Effector memory CD8-positive, alpha-beta T cell (primary cell): ENCODE results near the gene ZCWPW1.
A peak's percentile ranks its signal among the peaks of the same experiment; 100 is the strongest.

Experiments
- ATAC-seq: fragments of 150-1000 bp; cut with Tn5 transposase; replicated peaks from 2 replicates; pipeline ENCODE4 v1.10.0; 2021; ENCODE audit warnings: mild to moderate bottlenecking, moderate library complexity
- DNase-seq, 3 experiments: peaks; one replicate each; pipeline ENCODE4 v3.0.0; 2021
- H3K27ac Mint-ChIP-seq, 2 donors: one replicate each; pipeline ENCODE4 v1.8.0; 2022; ENCODE audit warnings: mild to moderate bottlenecking in 2 of 2, mixed read lengths in 2 of 2, moderate library complexity in 2 of 2
- H3K27me3 Mint-ChIP-seq, 2 donors: one replicate each; pipeline ENCODE4 v1.8.0; 2022; ENCODE audit warnings: mixed read lengths in 2 of 2
- H3K36me3 Mint-ChIP-seq: one replicate; pipeline ENCODE4 v1.8.0; 2022; ENCODE audit warnings: mild to moderate bottlenecking, moderate library complexity, mixed read lengths; ENCODE audit not compliant: insufficient read depth
- H3K4me1 Mint-ChIP-seq, 2 donors: one replicate each; pipeline ENCODE4 v1.8.0; 2022; ENCODE audit warnings: low read depth in 2 of 2, mixed read lengths in 2 of 2
- H3K4me3 Mint-ChIP-seq, 2 donors: one replicate each; pipeline ENCODE4 v1.8.0; 2022; ENCODE audit warnings: mild to moderate bottlenecking in 2 of 2, mixed read lengths in 2 of 2, moderate library complexity in 2 of 2
- H3K9me3 Mint-ChIP-seq, 2 donors: one replicate each; pipeline ENCODE4 v1.8.0; 2022; ENCODE audit warnings: mixed read lengths in 2 of 2
- total RNA-seq, 9 experiments: gene quantifications; one replicate each; lab custom pipeline; 2026; lab: John Stamatoyannopoulos, UW

Gene ZCWPW1, protein sequence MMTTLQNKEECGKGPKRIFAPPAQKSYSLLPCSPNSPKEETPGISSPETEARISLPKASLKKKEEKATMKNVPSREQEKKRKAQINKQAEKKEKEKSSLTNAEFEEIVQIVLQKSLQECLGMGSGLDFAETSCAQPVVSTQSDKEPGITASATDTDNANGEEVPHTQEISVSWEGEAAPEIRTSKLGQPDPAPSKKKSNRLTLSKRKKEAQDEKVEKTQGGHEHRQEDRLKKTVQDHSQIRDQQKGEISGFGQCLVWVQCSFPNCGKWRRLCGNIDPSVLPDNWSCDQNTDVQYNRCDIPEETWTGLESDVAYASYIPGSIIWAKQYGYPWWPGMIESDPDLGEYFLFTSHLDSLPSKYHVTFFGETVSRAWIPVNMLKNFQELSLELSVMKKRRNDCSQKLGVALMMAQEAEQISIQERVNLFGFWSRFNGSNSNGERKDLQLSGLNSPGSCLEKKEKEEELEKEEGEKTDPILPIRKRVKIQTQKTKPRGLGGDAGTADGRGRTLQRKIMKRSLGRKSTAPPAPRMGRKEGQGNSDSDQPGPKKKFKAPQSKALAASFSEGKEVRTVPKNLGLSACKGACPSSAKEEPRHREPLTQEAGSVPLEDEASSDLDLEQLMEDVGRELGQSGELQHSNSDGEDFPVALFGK
- total RNA-seq, result 6.1 to 15.3 (median 9.4) reads per million in 9 experiments

DNA sequence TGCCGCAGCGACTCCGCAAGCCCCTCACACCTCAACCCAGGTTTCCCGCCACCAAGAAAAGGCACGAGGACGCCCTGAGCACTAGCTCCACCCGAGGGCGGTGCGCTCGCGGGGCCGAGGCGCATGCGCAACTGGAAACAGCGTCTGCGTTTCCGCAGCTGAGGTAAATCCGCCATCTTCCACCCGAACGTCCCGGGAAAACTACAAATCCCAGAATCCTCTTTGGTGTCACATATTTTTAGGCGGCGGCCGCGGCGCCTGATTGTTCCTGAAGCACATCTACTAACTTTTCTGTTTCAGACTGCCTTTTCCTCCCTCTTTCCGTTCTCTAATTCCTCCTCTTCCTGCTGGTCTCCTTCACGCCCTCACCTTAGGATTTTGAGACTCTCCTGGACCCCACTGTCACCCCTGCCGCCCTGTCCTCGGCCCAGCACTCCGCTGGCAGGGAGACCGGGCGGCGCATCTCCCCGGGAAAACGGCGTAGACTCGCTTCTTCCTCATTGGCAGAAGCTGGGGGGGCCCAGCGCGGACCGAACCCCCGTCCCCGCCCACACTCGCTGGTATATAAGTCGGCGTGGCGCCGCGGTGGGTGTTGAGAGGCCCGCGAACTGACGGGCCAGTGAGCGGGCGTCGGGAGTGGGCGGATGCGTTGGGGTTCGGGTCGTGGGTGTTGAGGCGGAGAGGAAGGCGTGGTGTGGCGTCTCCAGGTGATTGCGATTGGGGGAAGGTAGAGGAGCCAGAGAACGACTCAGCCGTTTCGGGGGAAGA lies at the start of gene ZCWPW1:
TSS of gene ZCWPW1 (minus strand) at position 505 of the 768 bp plus-strand sequence. CDS start 8,054 bp downstream, outside the sequence.
- ATAC-seq, result peak; percentile 57
- peak; percentile 97 to 98 (median 97) for DNase-seq
- Mint-ChIP-seq H3K27ac (peak within 1 kb of the TSS; percentile 100), H3K4me1 (peaks cover 39 to 41% of the 10 kb centered on the region in 2 donors), H3K27me3 (peaks cover 0 to 8% of the 10 kb centered on the region in 2 donors), H3K36me3 (peaks cover 62% of the 10 kb centered on the region), H3K9me3 (no peaks in the 10 kb centered on the region), H3K4me3 (peak within 1 kb of the TSS; percentile 97 to 100)

DNA sequence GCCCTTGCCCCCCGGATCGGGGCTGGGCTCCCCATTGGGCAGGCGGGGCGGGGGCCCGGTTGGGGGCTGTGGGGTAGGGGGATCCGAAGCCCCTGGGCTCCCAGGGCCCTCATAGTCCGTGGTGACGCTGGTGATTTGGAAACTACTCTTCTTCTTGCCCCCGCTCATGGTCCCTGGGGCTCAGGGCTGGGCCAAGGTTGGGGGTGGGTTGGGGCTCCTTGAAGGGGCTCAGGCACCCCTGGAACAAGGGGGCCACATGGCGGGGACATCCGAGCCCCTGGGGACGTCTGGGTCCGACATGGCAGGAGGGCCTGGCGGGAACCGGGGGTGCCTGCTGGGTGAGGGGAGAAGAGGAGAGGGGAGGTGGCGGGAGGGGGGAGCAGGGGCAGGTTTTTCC lies 49.4 kb upstream of the ZCWPW1 start:
- H3K36me3 Mint-ChIP-seq, result peaks cover 59% of the 10 kb centered on the region
- H3K4me3 Mint-ChIP-seq, result peak overlapping the region; percentile 82 to 83
- no peaks in the 10 kb centered on the region for H3K9me3 Mint-ChIP-seq
- ATAC-seq (no peak), DNase-seq (no peak)
- peaks cover 42 to 50% of the 10 kb centered on the region in 2 donors for H3K4me1 Mint-ChIP-seq
- H3K27ac Mint-ChIP-seq, result peak overlapping the region; percentile 81 to 92
- H3K27me3 Mint-ChIP-seq, result no peaks in the 10 kb centered on the region

DNA sequence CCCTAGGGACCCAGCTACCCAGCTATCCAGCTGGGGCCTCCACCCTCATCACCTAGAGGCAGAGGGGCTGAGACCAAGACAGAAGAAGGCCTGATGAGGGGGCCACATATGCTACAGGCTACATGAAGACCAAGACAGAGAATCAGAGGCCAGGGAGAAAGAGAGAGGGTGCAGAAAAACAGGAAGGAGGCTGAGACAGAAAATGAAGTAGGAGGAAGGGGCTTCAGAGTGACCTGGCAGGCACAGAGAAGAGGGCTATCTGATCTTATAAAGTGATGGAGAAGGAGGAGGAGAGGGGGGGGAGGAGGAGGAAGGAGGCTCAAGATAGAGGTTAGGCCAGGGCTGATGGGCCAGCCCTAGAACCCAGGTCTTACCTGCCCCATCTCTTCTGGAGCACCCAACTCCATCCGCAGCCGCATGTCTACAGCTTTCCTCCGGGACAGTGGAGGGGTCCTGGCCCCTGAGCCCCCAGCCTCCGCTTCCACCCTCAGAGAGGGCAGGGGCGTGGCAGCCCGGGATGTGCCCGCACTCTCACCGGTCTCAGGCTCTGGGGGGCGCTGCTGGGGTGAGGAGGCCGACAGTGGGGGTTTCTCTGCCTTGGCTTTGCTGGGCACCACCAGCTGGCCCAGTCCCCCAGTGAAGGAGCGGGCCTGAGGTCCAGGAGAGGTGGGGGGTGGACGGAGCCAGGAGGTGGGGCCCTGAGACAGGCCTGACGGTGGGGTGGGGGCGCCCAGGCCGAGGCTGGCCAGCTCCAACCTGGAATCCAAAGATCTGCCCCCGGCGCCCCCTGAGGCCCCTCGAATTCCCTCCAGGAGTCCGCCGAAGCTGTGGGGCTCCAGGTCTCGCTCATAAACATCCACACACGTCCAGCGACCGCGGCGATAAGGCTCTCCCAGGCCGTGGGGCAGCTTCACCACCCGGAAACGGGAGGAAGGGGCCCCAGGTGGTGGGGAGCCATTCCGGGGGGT lies 48.7 kb upstream of the ZCWPW1 start:
- ATAC-seq (no peak), DNase-seq (peak; percentile 40 to 46 (median 42))
- Mint-ChIP-seq H3K36me3 (peaks cover 62% of the 10 kb centered on the region), H3K9me3 (no peaks in the 10 kb centered on the region), H3K4me1 (peaks cover 38 to 46% of the 10 kb centered on the region in 2 donors), H3K27me3 (no peaks in the 10 kb centered on the region), H3K4me3 (peak overlapping the region; percentile 82 to 83), H3K27ac (peak overlapping the region; percentile 81 to 92)

DNA sequence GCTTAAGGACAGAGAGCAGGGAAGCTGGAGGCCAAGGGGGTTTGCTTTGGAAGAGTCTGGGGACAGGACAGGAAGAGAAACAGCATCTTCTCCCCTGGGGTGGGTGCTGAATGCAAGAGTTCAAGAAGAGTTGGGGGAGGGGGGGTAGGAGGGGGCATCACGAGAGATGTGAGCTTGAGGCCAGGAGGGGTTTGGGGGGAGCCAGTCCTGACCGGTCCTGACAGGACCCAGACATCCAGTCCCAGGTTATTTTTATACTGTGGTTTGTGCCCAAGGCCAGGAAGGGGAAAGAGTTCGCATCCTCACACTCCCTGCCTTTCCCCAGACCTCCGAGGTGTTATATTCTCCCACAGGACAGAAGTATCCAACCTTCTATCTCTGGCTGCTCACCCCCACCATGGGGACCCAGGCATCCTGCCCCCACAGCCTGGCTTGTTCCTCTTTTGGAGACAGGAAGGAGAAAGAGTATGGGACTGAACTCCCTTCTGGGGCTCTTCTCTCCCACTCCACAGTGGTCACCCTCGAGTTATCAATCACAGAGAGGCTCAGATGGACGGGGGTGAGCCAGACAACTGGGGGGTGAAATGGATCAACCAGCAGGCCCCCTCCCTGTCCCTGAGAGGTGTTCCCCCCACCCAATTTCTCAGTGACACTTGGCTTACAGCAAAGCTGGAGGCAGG lies 47.7 kb upstream of the ZCWPW1 start:
- no peak for ATAC-seq
- Mint-ChIP-seq H3K27me3 (no peaks in the 10 kb centered on the region), H3K4me1 (peaks cover 41 to 46% of the 10 kb centered on the region in 2 donors), H3K36me3 (peaks cover 67% of the 10 kb centered on the region), H3K4me3 (peak overlapping the region; percentile 82 to 83), H3K27ac (peak overlapping the region; percentile 81 to 92), H3K9me3 (no peaks in the 10 kb centered on the region)
- DNase-seq, result no peak

DNA sequence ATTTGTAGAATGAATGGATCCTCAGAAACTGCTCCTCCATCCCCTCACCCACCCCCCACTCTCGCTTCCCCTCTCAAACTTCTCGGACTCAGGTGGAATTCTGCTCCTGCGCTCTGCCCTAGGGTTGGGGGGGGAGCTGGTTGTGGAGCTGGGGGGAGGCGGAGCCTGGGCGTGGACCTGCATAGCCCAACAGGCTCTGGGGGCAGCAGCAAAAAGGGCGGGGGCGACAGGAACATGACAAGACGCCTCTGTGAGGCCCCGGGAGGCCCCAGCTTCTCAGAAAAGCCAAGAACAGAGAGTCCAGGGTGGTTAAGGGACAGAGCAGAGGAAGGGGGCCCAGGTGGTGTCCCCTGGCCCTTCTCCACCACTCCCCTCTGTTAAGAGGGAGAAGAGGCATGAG lies 47.0 kb upstream of the ZCWPW1 start:
- H3K36me3 Mint-ChIP-seq, result peaks cover 68% of the 10 kb centered on the region
- peak overlapping the region; percentile 82 to 83 for H3K4me3 Mint-ChIP-seq
- peaks cover 41 to 48% of the 10 kb centered on the region in 2 donors for H3K4me1 Mint-ChIP-seq
- no peaks in the 10 kb centered on the region for H3K9me3 Mint-ChIP-seq
- H3K27ac Mint-ChIP-seq, result peak overlapping the region; percentile 81 to 92
- no peaks in the 10 kb centered on the region for H3K27me3 Mint-ChIP-seq
- ATAC-seq (no peak), DNase-seq (no peak)

DNA sequence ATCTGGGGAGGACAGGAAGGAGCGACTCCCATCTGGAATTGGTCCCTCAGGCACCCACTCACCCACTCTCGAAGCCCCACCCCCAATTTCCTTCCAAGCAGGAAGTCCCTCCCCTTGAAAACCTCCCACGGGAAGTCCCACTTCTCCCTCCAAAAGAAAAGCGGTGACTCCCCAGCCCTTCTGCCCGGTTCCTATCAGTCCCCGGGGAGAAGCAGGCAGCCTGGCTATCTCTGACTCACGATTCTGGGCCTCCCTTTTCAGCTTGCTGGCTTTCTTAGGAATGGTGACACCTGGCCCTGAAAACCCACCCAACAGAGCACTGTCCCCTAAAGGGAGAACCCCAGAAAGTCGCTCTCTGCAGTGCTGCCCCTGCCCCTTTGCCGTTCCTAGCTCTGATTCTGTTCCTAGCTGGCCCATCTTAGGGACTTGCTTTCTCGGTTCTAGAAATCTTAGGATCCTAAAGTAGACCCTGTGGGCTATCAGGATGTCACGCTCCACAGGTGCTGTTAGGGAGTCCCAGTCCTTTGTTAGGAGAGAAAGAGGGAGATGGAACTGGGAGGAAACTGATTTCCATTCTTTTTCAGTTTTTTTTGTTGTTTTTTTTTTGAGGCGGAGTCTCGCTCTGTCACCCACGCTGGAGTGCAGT lies 44.5 kb upstream of the ZCWPW1 start:
- H3K27me3 Mint-ChIP-seq, result no peaks in the 10 kb centered on the region
- ATAC-seq (no peak), DNase-seq (no peak)
- peak overlapping the region; percentile 8 to 76 for H3K27ac Mint-ChIP-seq
- H3K9me3 Mint-ChIP-seq, result no peaks in the 10 kb centered on the region
- H3K4me1 Mint-ChIP-seq, result peaks cover 46 to 48% of the 10 kb centered on the region in 2 donors
- no peak overlapping the region for H3K4me3 Mint-ChIP-seq
- peaks cover 69% of the 10 kb centered on the region for H3K36me3 Mint-ChIP-seq

DNA sequence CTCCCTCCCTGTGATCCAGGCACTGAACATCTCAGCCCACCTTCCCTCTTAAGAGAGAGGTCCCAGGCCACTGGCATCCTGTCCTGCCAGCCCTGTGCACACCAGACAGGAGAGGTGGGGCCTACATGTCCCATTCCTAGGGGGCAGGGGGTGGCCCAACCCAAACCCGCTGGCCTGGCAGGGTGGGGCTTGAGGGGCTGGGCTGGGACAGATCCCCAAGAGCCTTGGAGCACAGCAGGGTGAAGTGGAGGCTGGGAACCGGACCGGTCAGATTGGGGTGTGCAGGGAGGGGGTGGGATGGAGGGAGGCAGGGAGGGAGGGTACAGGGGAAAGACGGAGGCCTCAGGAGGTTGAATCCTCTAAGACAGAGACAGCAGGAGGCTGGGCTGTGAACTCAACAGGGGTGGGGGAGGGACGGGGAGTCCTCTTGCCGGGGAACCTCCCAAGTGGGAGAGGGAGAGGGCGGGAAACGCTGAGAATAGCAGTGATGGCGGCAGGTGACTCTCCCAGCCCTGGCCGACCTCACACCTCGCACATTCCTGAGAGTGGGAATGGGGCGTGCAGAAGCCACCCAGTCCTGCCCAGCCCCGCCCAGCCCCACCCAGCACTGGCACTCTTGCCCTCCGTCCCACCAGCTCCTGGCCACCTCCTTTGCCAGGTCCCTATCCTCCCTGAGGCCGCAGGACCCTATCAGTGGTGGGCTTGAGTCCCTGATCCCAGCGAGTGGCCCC lies 43.8 kb upstream of the ZCWPW1 start:
- no peaks in the 10 kb centered on the region for H3K9me3 Mint-ChIP-seq
- peaks cover 68% of the 10 kb centered on the region for H3K36me3 Mint-ChIP-seq
- H3K27ac Mint-ChIP-seq, result peak overlapping the region; percentile 56 to 62
- ATAC-seq (no peak), DNase-seq (no peak)
- no peak overlapping the region for H3K4me3 Mint-ChIP-seq
- no peaks in the 10 kb centered on the region for H3K27me3 Mint-ChIP-seq
- H3K4me1 Mint-ChIP-seq, result peaks cover 45 to 47% of the 10 kb centered on the region in 2 donors

DNA sequence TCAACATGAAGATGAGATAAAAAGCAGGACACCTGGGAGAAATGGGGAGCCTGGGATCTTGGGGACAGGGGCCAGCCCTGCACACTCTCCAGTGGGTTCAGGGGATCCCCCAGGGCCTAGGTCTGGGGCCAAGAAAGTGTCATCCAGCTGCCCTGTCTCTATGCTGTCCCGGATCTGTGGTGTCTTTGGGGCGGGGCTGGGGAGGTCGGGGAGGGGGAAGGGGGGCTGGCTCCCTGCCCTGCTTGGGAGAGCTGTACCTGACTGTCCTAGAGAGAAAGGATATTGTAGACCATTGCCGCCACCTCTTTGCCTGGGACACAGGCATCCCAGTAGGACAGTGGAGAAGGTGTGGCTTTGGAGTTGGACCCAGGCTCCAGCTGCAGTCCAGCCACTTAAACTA lies 42.5 kb upstream of the ZCWPW1 start:
- H3K4me3 Mint-ChIP-seq, result no peak overlapping the region
- H3K4me1 Mint-ChIP-seq, result peaks cover 33 to 36% of the 10 kb centered on the region in 2 donors
- H3K27ac Mint-ChIP-seq, result no peak overlapping the region
- no peaks in the 10 kb centered on the region for H3K9me3 Mint-ChIP-seq
- peaks cover 65% of the 10 kb centered on the region for H3K36me3 Mint-ChIP-seq
- DNase-seq (no peak), ATAC-seq (no peak)
- H3K27me3 Mint-ChIP-seq, result no peaks in the 10 kb centered on the region

DNA sequence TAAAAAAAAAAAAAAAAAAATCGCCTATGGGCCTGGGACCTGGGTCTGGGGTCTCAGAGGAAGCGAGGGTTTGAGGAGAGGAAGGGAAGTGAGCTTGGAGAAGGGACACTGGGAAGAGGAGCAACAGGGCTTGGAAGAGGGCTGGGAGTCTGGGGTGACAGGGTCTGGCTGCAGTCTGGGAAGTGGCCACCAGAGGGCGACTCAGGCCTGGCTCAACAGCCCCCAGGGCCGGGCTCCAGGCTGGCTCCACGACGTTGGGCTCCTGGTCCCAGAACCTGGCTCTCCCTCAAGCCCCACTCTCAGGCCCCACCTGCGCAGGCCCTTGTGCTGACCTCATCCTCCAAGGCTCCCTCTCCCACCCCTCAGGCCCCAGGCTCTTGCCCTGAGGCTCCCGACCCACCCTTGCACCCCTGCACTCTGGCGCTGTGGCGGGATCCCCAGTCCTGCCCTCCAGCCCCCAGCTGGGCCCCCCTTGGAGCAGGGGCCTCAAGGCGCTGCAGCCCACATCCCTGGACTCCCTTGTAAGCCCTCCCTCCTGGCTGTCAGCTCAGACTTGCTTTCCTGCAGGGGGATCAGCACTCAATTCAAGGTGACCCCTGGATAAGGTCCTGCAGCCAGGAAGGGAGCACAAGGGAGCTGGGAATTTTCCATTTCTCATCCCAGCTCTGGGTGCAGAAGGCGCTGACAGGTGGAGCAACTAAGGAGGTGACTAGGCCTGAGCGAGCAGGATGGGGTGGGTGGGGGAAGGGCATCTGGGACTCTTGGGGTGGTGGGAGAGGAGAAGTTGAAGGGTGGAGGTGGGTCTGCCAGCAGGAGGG lies 40.9 kb upstream of the ZCWPW1 start:
- no peaks in the 10 kb centered on the region for H3K9me3 Mint-ChIP-seq
- ATAC-seq, result peak; percentile 93
- peak; percentile 81 to 84 (median 83) for DNase-seq
- peak overlapping the region in 1 of 2 donors; percentile 86 for H3K27ac Mint-ChIP-seq
- peaks cover 59% of the 10 kb centered on the region for H3K36me3 Mint-ChIP-seq
- no peak overlapping the region for H3K4me3 Mint-ChIP-seq
- peaks cover 22 to 26% of the 10 kb centered on the region in 2 donors for H3K4me1 Mint-ChIP-seq
- H3K27me3 Mint-ChIP-seq, result no peaks in the 10 kb centered on the region

DNA sequence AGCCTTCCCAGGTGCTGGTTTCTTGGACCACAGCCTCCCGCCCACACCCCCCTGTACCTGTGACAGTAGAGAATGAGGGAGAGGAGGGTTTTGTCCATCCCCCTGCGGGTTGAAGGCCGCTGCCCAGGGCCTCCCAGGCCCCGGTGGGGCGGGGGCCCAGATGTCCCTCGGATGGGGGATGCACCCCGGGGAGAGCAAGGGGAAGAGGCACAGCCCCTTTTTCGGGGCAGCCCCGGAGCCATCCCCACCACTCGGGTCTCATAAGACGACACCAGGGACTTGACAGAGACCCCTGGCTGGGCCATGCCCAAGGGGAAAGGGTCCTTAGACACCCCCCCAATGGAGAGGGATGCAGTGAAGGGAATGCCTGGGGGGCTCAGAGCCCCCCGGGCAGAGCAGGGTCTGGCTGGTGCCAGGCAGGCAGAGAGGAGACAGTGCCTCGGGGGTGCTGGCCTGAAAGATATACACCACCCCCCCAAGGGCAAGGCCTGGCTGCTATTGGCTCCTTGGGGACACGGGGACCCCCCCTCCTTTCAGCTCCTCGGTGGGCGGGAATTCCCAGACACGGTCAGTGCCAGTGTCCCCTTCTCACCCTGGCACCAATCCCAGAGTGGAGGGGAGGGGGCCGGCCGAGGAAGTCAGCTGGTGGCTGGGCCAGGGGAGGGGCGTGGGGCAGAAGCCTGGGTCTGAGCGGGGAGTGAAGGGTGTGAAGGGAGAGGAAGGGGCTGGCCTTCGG lies 39.3 kb upstream of the ZCWPW1 start:
- Mint-ChIP-seq H3K9me3 (no peaks in the 10 kb centered on the region), H3K27ac (peak overlapping the region; percentile 26 to 76), H3K36me3 (peaks cover 47% of the 10 kb centered on the region), H3K4me3 (no peak overlapping the region), H3K4me1 (peaks cover 8 to 14% of the 10 kb centered on the region in 2 donors), H3K27me3 (no peaks in the 10 kb centered on the region)
- DNase-seq (no peak), ATAC-seq (no peak)
